ENCODE measurements around the gene CC2D2A. TPM values are rescaled to one million over a fixed set of nuclear protein-coding genes. Genes with fewer than 3 reads are reported as not detected.

CC2D2A gene
- total and polyA plus RNA-seq, 9 of the 15 experiments (the other 6 are each of a cell fraction or from before 2014, with no cell fraction given), result 0.36 to 2.5 (median 1.6) TPM

- TF ChIP-seq, protein P1, sequence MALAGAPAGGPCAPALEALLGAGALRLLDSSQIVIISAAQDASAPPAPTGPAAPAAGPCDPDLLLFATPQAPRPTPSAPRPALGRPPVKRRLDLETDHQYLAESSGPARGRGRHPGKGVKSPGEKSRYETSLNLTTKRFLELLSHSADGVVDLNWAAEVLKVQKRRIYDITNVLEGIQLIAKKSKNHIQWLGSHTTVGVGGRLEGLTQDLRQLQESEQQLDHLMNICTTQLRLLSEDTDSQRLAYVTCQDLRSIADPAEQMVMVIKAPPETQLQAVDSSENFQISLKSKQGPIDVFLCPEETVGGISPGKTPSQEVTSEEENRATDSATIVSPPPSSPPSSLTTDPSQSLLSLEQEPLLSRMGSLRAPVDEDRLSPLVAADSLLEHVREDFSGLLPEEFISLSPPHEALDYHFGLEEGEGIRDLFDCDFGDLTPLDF (CRISPR knock-in tag; IDR thresholded peaks at IDR 0.05), result no peak
- TF ChIP-seq ETS1 (conservative IDR thresholded peaks at IDR 0.05; ENCODE audit: control insufficient read depth, low read depth, low read length), result no peak
- TF ChIP-seq POU5F1 (IDR thresholded peaks at IDR 0.05; ENCODE audit: borderline replicate concordance, low read depth, low read length, partially characterized antibody), result no peak
- TF ChIP-seq KLF6 (CRISPR knock-in tag; IDR thresholded peaks at IDR 0.05; ENCODE audit: borderline replicate concordance), result no peak
- no peak for TF ChIP-seq GATAD2A (IDR thresholded peaks at IDR 0.05)
- TF ChIP-seq, protein P2, sequence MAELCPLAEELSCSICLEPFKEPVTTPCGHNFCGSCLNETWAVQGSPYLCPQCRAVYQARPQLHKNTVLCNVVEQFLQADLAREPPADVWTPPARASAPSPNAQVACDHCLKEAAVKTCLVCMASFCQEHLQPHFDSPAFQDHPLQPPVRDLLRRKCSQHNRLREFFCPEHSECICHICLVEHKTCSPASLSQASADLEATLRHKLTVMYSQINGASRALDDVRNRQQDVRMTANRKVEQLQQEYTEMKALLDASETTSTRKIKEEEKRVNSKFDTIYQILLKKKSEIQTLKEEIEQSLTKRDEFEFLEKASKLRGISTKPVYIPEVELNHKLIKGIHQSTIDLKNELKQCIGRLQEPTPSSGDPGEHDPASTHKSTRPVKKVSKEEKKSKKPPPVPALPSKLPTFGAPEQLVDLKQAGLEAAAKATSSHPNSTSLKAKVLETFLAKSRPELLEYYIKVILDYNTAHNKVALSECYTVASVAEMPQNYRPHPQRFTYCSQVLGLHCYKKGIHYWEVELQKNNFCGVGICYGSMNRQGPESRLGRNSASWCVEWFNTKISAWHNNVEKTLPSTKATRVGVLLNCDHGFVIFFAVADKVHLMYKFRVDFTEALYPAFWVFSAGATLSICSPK (IDR thresholded peaks at IDR 0.05; ENCODE audit: borderline replicate concordance), result no peak
- no peak for TF ChIP-seq ZNF175 (CRISPR knock-in tag; IDR thresholded peaks at IDR 0.05; ENCODE audit: low read depth)
- TF ChIP-seq HDAC8 (tag; IDR thresholded peaks at IDR 0.05), result no peak
Observed at GRCh38 chr4:15420642-15421041, 49.0 kb upstream of the CC2D2A start (continued).

All from K562 (cell line).